GM10248 (cell line): Measurements from ENCODE around the gene PTPRCAP.

Experiments used
- CTCF ChIA-PET: fragments of 300-600 bp; sonication (Branson Sonifier 250); formaldehyde crosslinking; extraction: SDS; loops from one replicate; lab custom pipeline; 2021; ENCODE audit warnings: antibody characterized with exemption; lab: Yijun Ruan, JAX
- POLR2A ChIA-PET: fragments of 350-650 bp; sonication (Branson Sonifier 250); formaldehyde crosslinking; extraction: SDS; loops from one replicate; lab custom pipeline; 2020; ENCODE audit warnings: antibody characterized with exemption; lab: Yijun Ruan, JAX
- DNase-seq: peaks from one replicate; pipeline ENCODE4 v3.0.0; 2012; ENCODE audit errors: extremely low spot score
- CTCF ChIP-seq: IDR thresholded peaks from 2 replicates; pipeline ENCODE4 v1.5.1; 2012; ENCODE audit warnings: mild to moderate bottlenecking, low read depth; ENCODE audit errors: extremely low read depth, missing control alignments, control extremely low read depth

Gene PTPRCAP

GRCh38 chr11:67422891-67423290 is 14.6 kb downstream of the PTPRCAP start:
- no peak for DNase-seq
- ChIA-PET POLR2A (no interaction called here), CTCF (interaction anchor here (2.1 kb wide), 1 partner anchor 22 kb away, joined by 8 read pairs; the partner anchor contains the start of gene PPP1CA)
- TF ChIP-seq CTCF = no peak

GRCh38 chr11:67421430-67422031 is 16.0 kb downstream of the PTPRCAP start:
- CTCF ChIA-PET = interaction anchor here (1.5 to 5.7 kb wide), 4 partner anchors 13 to 60 kb away, joined by 3 to 50 read pairs (median 20); partner anchors contain the start of genes PPP1CA and TBC1D10C
- no peak for TF ChIP-seq CTCF
- POLR2A ChIA-PET = interaction anchor here (0.6 kb wide), 1 partner anchor 15 kb away, joined by 3 read pairs; no protein-coding TSS in a partner anchor
- DNase-seq = no peak

GRCh38 chr11:67420646-67421429 is 16.6 kb downstream of the PTPRCAP start:
- no peak for TF ChIP-seq CTCF
- ChIA-PET CTCF (interaction anchor here (1.0 to 5.7 kb wide), 8 partner anchors 9 to 85 kb away, joined by 3 to 50 read pairs (median 4); partner anchors contain the start of genes PITPNM1, PPP1CA and TBC1D10C), POLR2A (interaction anchor here (0.6 to 0.9 kb wide), 2 partner anchors 14 to 19 kb away, joined by 3 to 4 read pairs; partner anchors contain the start of gene PPP1CA)
- peak; percentile 99 for DNase-seq

- no peak for TF ChIP-seq CTCF
- DNase-seq = no peak
- CTCF ChIA-PET = interaction anchor here (1.0 to 5.7 kb wide), 7 partner anchors 9 to 85 kb away, joined by 3 to 50 read pairs (median 4); partner anchors contain the start of genes PITPNM1, PPP1CA and TBC1D10C
- POLR2A ChIA-PET = interaction anchor here (0.9 kb wide), 1 partner anchor 19 kb away, joined by 4 read pairs; the partner anchor contains the start of gene PPP1CA
These were observed 17.3 kb downstream of the PTPRCAP start for GRCh38 chr11:67420147-67420645.

- DNase-seq = no peak
- ChIA-PET CTCF (interaction anchor here (1.0 to 5.7 kb wide), 7 partner anchors 8 to 86 kb away, joined by 3 to 50 read pairs (median 4); partner anchors contain the start of genes PITPNM1, PPP1CA and TBC1D10C), POLR2A (interaction anchor here (0.8 to 1.1 kb wide), 2 partner anchors 18 to 79 kb away, joined by 3 to 4 read pairs; partner anchors contain the start of gene PTPRCAP)
- TF ChIP-seq CTCF = no peak
These were observed 18.0 kb downstream of the PTPRCAP start for GRCh38 chr11:67419325-67420049.
